GM19099 (cell line): ENCODE results near the gene COL4A6.

ENCODE experiments used
- POLR2A ChIP-seq: IDR thresholded peaks from 3 replicates; pipeline ENCODE4 v1.6.1; 2011; ENCODE audit warnings: low read depth; ENCODE audit not compliant: insufficient read length; ENCODE audit errors: extremely low read depth

COL4A6 gene

DNA sequence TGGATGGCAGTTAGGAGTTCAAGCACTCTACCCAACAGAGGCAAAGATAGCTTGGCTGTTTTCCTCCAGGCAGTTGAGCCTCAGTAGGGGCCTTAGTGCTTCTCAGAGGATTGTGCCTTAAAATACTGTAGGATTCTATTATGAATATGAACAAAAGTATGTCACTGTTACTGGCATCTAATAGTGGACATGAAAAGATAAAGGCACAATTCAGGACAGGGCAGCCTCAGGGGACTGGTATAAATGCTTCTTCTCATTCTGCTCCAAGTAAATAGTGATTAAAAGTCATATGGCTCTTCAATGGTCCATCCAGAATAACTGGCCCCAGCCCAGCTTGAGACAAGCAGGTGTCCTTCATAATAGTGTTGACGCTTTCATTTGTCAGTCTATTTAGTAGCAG, 17.7 kb downstream of the COL4A6 start:
- no peak for TF ChIP-seq POLR2A

DNA sequence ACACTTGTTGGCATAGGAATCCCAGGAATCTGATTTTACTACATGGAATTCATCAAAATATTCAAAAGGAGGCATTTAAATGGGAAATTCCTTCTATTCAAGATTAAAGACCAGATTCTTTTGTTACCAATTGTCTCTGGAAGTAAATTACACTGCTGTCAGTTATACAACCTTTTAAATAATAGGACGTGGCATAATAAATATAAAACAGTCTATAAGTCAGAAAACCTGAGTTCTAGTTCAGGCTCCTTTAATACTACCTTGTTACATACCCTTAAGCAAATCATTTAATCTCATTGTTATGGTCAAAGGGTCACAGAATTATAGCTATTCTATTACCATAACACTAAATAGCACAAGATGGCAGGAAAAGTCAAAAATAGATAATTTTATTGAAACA, 18.8 kb downstream of the COL4A6 start:
- no peak for TF ChIP-seq POLR2A

DNA sequence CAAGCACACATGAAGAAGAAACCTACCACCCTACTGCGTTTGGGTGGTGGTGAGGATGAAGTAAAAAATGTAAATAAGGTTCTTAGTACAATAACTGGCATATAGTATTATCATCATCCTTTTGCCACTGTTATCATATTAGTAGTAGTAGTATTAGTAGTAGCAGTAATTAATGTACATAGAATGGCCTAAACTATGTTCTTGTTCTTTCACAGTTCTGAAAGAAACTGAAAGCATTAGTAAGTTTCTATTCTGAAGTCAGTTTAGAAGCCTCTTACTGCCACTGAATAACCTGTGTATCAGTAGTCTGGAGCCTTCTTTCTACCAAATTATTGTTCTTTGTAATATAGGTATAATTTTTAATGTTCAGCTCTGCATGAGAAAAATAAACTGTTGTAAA, 21.0 kb downstream of the COL4A6 start:
- TF ChIP-seq POLR2A = no peak

DNA sequence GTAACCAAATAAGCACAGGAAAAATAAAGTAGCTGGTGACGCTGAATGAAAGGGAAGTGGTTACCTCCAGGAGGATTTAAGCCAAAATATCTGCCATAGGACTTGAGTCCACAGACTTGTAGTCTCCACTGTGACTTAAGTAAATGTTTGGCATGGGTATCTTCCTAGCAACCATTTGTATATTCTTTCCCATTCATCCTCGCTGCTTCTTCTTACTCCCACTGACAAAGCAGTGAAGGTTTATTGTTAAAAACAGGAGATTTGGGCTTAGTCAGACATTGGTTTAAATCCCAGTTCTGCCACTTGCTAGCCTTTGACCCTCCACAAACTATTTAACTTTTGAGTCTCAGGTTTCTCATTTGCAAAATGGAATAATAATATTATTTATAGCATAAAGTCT, 22.3 kb downstream of the COL4A6 start:
- no peak for TF ChIP-seq POLR2A

DNA sequence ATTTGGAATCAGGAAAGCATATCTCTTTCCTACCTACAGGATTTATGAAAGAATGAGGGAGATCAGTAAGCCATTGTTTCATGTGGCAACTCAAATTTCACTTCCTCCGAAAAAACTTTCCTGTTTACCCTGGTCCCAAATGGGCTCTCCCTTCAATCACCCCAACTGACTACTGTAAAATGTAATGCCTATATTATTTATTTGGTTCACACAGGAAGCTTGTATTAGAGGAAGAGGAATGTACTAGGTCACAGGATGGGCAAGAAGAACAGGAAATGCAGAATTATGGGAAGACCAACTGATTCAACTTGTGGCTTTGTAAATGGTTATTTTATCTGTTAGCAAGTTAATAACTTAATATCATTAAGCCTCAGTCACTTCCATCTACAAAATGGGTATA, 23.1 kb downstream of the COL4A6 start:
- no peak for TF ChIP-seq POLR2A

DNA sequence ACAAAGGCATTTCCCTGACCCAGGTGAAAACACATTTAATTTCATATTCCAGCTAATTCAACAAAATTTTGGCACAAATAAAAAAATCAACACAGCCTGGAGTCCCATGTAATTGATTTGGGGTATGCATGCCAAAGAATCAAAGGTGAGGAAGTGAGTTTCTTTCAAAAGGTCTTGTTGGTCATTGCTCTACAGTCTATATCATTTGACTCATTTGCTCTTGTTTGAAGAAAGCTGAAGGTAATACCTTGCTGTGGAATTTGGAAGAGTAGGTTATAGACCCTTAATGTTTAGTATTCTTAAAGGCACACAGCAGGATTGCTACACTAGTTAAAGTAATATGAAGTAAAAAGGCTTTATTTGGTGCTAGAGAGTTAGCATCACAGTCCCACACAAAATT, 25.4 kb downstream of the COL4A6 start:
- no peak for TF ChIP-seq POLR2A

DNA sequence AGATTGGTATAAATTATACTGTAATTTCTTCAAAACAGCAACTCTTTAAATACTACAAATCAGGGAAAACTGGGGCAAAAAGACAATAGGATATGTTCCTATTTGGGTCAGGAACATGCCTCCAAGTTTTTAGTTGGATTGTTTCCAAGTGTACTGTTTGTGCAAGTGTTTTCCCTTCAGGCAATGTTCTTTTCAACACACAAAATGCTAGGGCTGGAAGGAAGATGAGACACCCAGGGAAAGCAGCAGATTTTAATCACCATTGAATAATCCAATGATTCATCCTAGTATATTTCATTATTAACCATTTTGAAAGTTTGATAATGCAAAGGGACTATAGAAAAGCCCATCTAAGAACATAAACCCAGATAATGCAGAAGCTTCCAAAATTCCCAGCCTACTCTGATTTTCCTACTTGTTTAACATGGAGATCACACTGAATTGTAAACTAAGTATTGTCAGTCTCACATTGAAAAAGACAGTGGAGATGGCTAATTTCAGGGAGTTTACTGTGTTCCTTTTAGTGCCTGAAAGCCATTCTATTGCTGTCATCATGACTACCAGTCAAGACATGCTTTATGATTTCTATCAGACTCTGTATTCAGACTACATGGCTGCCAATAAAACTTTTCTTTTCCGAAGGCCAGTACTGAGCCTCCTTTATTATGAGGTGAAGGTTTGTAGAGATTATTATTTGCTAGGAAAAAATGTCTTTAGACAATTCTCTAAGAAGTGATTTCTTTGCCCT, 38.6 kb downstream of the COL4A6 start:
- TF ChIP-seq POLR2A = no peak

DNA sequence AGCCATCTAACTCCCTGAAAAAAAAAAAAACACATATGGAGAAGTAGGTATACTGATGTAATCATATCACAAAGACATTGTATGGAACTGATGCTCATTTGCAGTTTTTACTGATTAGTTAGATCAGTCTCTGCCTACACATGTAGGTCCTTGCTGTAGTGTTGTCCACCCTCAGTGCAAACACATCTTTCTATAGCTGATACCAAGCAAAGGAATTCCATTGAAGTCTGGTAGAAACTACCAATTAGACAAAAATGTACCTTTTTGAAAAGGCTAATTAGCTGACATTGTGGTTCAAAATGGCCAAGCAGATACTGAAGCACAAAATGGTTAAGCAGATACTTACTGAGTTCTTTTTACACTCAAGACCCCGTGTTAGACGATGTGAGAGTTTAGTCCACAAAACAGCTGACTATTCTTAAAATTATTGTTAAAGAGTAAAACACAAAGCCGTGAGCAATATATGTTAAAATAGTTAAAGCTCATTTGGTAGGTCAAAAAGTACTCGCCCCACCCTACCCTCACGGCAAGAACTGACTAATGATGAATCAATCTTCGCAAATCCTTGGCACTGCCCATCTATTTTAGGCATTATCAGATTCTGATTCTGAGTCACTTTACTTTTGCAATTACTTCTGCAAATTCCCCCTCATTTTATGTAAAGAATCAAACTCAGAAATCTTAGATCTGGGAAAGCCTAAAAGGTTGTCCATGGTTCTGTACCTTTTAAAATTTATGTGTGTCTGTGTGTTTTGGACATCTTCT, 40.4 kb downstream of the COL4A6 start:
- no peak for TF ChIP-seq POLR2A

DNA sequence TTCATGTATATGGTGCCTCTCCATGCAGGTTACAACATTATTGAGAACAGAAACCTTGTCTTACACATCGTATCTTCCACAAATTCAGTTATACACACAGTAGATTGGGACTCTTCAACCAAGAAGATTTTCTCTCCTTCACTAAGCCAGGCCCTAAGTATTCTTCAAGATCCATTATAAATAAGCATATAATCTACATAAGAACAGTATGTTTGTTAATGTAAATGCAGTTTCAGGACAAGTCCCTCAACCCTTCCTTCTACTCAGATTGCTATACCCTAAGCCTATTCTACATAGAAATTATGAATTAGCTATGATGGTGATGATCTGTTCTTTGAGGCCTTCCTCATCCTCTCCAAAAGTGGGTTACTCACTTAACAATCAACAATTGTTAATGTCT, 41.2 kb downstream of the COL4A6 start:
- no peak for TF ChIP-seq POLR2A

DNA sequence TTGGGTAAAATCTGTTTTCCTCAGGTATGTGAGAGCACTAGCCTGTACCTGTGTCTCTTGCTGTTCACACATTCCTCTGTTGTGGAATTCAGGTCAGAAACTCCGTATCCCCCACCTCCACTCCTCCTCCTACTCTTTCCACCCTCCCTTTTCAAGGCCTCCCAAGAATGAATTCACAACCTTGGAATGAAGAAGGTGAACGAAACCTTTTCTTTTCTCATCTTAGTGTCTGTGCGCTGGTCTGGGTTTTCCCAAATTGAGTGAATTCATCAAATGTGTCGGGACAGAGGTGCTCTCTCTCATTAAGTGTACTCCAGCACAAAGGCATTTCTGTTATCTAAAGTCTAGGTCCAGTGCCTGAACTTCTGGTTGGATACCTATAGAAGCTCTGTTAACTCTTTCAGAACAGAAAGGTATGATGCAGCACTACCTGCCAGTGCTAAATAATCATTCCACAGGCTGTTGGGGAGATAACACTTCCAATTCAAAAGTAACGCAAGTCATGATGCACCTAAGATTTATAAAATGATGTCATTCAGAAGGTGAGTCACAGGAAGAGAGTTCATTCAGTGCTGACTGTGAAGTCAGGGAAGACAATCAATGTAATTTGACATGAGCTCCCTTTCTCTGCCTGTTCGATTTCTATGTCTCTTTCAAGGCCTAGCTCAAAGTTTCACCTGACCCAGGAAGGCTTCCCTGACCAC, 41.9 kb downstream of the COL4A6 start:
- TF ChIP-seq POLR2A = no peak

DNA sequence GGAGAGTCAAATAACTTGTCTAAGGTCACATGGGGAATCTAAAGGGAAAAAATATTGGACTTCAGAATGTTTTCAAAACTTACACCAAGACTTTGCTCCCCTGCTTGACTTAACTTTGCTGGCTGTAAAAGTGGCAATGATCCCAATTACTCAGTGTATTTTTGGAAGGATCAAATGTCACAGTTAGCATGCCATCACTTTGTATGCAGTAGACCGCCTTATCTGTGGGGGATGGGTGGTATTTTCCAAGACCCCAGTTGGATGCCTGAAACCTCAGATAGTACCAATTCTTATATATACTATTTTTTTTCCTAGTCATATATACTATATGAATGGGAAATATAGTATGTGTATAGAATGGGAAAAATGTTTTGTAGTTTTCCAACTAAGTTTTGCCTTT, 53.4 kb downstream of the COL4A6 start:
- TF ChIP-seq POLR2A = no peak

DNA sequence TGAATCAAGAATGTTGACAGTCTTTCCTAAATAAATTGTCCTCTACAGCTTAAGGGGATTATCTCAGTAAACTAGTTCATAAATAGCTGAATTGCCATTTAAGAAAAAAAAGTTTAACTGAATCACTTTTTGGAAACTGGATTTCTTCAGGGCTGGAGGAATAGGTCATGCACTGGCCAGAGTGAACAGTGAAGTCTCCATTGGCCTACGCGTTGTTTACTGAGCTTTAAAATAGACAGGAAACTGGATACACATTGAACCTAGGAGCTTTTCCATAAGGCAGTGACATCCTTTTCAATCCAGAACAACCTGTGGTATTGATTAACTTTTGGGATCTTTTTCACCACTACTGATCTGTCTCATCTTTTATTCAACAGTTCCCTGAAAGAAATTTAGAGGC, 58.0 kb downstream of the COL4A6 start:
- TF ChIP-seq POLR2A = no peak

DNA sequence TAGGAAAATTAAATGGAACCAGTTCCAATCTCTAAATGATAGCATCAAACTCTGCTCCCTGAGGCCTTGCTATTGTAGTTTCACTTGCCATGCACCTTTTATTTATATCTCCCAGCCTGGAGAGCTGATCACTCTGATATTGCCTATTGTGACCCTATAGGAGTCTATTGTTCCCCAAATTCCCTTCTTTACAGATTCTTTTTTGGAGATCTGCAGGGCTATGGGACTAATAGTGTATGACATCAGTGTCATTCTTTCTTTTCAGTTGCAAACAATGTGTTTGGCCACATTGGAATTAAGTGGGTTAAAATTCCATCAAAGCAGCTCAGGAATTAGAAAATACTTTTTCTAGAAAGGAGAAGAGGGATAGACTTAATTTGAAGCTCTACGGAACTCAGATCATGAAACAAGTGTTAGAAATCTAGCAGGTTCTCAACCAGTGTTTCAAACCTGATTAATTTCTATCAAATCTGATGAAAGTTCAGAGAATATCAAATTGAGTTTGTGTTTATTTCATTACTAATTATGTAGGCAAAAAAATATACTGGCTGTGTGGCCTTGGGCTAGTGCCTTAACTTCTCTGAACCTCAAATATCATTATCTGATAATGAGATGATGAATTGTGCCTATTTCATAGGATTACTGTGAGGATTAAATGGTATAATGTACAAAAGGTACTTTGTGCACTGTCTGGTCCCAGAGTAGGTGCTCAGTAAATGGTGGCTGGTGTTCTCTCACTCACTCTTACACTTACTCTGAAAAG, 71.4 kb downstream of the COL4A6 start:
- no peak for TF ChIP-seq POLR2A

DNA sequence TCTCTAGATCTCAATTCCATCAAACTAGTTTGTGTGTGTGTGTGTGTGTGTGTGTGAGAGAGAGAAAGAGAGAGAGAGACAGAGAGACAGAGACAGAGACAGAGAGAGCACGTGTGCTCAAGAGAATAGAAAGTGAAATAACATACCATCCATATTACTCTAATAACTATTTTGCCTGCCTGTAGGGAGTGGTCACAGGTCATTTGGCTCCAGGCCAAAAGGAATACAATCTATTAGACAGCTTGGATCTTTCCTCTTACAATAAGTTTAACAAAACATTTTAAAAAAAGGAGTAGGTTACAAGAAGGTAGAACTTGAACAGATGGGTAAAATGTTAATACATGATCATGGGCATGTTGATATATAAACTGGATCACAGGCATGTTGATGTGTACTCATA, 76.2 kb downstream of the COL4A6 start:
- TF ChIP-seq POLR2A = no peak

DNA sequence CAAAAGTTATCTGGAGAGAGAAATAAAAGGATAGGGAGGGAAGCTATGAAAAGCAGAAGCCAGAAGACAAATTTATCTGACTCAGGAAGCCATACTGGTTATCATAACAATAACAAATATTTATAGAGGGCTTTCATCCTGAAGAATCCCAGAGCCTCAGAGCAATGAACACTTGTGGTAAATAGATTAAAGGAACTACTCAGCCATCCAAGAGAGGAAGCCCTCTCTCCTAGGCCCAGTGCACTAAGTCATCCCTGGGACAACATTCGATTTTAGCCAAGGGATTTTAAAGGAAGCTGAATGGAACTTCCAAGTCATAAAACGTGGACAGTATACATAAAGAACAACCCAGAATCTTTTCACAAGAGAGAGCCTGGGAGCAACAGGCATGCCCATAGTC, 76.9 kb downstream of the COL4A6 start:
- TF ChIP-seq POLR2A = no peak
